CD4-positive, alpha-beta T cell treated with Interleukin-21 for 1 hour (primary cell): Measurements from ENCODE around the gene NOVA2.

ENCODE experiments used
- DNase-seq: peaks from one replicate; pipeline ENCODE4 v3.0.0-alpha.2; 2020

Gene NOVA2

GRCh38 chr19:46000491-46001246 is 27.0 kb upstream of the NOVA2 start:
- peak; percentile 85 for DNase-seq

- DNase-seq = no peak
These were observed 26.0 kb upstream of the NOVA2 start for GRCh38 chr19:45999653-46000121.

- DNase-seq = no peak
These were observed 25.2 kb upstream of the NOVA2 start for GRCh38 chr19:45998834-45999233.

- DNase-seq = no peak
These were observed 23.3 kb upstream of the NOVA2 start for GRCh38 chr19:45996933-45997332.

GRCh38 chr19:45995715-45996385 is 22.2 kb upstream of the NOVA2 start:
- DNase-seq = no peak

GRCh38 chr19:45994998-45995714 is 21.5 kb upstream of the NOVA2 start, which contains the start of gene CCDC61:
Gene CCDC61, plus strand, starts transcription at chr19:45995467. Its CDS starts 7,552 bp downstream, at chr19:46003019.
- peak; percentile 100 for DNase-seq

- DNase-seq = no peak
These were observed 20.9 kb upstream of the NOVA2 start for GRCh38 chr19:45994456-45994997.

- no peak for DNase-seq
These were observed 16.6 kb upstream of the NOVA2 start for GRCh38 chr19:45990113-45990728.

GRCh38 chr19:45985321-45985720 is 11.7 kb upstream of the NOVA2 start:
- no peak for DNase-seq

GRCh38 chr19:45981350-45981749 is 7.7 kb upstream of the NOVA2 start:
- no peak for DNase-seq

- DNase-seq = no peak
These were observed 4.5 kb upstream of the NOVA2 start for GRCh38 chr19:45978156-45978555.

- no peak for DNase-seq
These were observed 2.5 kb upstream of the NOVA2 start for GRCh38 chr19:45976178-45976577.

- DNase-seq = no peak
These were observed 1.8 kb upstream of the NOVA2 start for GRCh38 chr19:45975306-45976070.

- DNase-seq = no peak
These were observed 621 bp downstream of the NOVA2 start for GRCh38 chr19:45972947-45973540.

- peak; percentile 27 for DNase-seq
These were observed 1.4 kb downstream of the NOVA2 start for GRCh38 chr19:45972081-45972946.

- no peak for DNase-seq
These were observed 2.3 kb downstream of the NOVA2 start for GRCh38 chr19:45971260-45971902.

GRCh38 chr19:45969676-45970075 is 4.0 kb downstream of the NOVA2 start:
- DNase-seq = no peak

- no peak for DNase-seq
These were observed 5.0 kb downstream of the NOVA2 start for GRCh38 chr19:45968626-45969025.

GRCh38 chr19:45967246-45967645 is 6.4 kb downstream of the NOVA2 start:
- DNase-seq = no peak

GRCh38 chr19:45962021-45962420 is 11.6 kb downstream of the NOVA2 start:
- no peak for DNase-seq
